ENCODE data around the gene NRAP. TPM values are rescaled to one million over a fixed set of nuclear protein-coding genes. Genes with fewer than 3 reads are reported as not detected.

NRAP gene
- total RNA-seq, 1 experiment from 2014 or later = not detected

GRCh38 chr10:113612154-113612553, 51.7 kb downstream of the NRAP start:
- DNase-seq (ENCODE audit: unreplicated experiment) = no peak
- Mint-ChIP-seq H3K27ac (ENCODE audit: low read depth, unreplicated experiment) (no peak overlapping the region), H3K9me3 (ENCODE audit: unreplicated experiment) (no peaks in the 10 kb centered on the region), H3K4me1 (ENCODE audit: insufficient read depth, unreplicated experiment) (no peaks in the 10 kb centered on the region), H3K4me3 (ENCODE audit: unreplicated experiment) (no peak overlapping the region), H3K27me3 (ENCODE audit: insufficient read depth, unreplicated experiment) (peaks cover 51% of the 10 kb centered on the region), H3K36me3 (ENCODE audit: insufficient read depth, unreplicated experiment) (no peaks in the 10 kb centered on the region)
- CTCF ChIA-PET = interaction anchor here (1.1 kb wide), 1 partner anchor 13 kb away, joined by 5 read pairs; no protein-coding TSS in a partner anchor
- POLR2A ChIA-PET = interaction anchor here (1.7 kb wide), 1 partner anchor 16 kb away, joined by 6 read pairs; no protein-coding TSS in a partner anchor
- BruUV-seq (replicated peaks) = no TSS peak
- TF ChIP-seq CTCF (IDR thresholded peaks at IDR 0.05; ENCODE audit: unreplicated experiment) = no peak
- intact Hi-C loops (cut with micrococcal nuclease) = no loop called here

- no peak overlapping the region for H3K4me3 Mint-ChIP-seq (ENCODE audit: unreplicated experiment)
- CTCF ChIA-PET = interaction anchor here (0.6 kb wide), 2 partner anchors 15 to 977 kb away, joined by 3 to 7 read pairs; no protein-coding TSS in a partner anchor
- POLR2A ChIA-PET = interaction anchor here (0.5 kb wide), 1 partner anchor 1947 kb away, joined by 3 read pairs; no protein-coding TSS in a partner anchor
- TF ChIP-seq CTCF (IDR thresholded peaks at IDR 0.05; ENCODE audit: unreplicated experiment) = no peak
- DNase-seq (ENCODE audit: unreplicated experiment) = no peak
- intact Hi-C loops (cut with micrococcal nuclease) = no loop called here
- H3K9me3 Mint-ChIP-seq (ENCODE audit: unreplicated experiment) = no peaks in the 10 kb centered on the region
- no peaks in the 10 kb centered on the region for H3K36me3 Mint-ChIP-seq (ENCODE audit: insufficient read depth, unreplicated experiment)
- no TSS peak for BruUV-seq (replicated peaks)
- H3K27me3 Mint-ChIP-seq (ENCODE audit: insufficient read depth, unreplicated experiment) = peaks cover 39% of the 10 kb centered on the region
- no peaks in the 10 kb centered on the region for H3K4me1 Mint-ChIP-seq (ENCODE audit: insufficient read depth, unreplicated experiment)
- H3K27ac Mint-ChIP-seq (ENCODE audit: low read depth, unreplicated experiment) = no peak overlapping the region
Measured at GRCh38 chr10:113610631-113611601, 52.9 kb downstream of the NRAP start.

GRCh38 chr10:113609704-113610108, 54.1 kb downstream of the NRAP start:
- BruUV-seq (replicated peaks) = no TSS peak
- ChIA-PET CTCF (interaction anchor here (0.6 kb wide), 1 partner anchor 10 kb away, joined by 3 read pairs; no protein-coding TSS in a partner anchor), POLR2A (no interaction called here)
- H3K36me3 Mint-ChIP-seq (ENCODE audit: insufficient read depth, unreplicated experiment) = no peaks in the 10 kb centered on the region
- no peaks in the 10 kb centered on the region for H3K9me3 Mint-ChIP-seq (ENCODE audit: unreplicated experiment)
- DNase-seq (ENCODE audit: unreplicated experiment) = no peak
- intact Hi-C loops (cut with micrococcal nuclease) = no loop called here
- no peak overlapping the region for H3K4me3 Mint-ChIP-seq (ENCODE audit: unreplicated experiment)
- peaks cover 27% of the 10 kb centered on the region for H3K27me3 Mint-ChIP-seq (ENCODE audit: insufficient read depth, unreplicated experiment)
- no peak for TF ChIP-seq CTCF (IDR thresholded peaks at IDR 0.05; ENCODE audit: unreplicated experiment)
- no peaks in the 10 kb centered on the region for H3K4me1 Mint-ChIP-seq (ENCODE audit: insufficient read depth, unreplicated experiment)
- no peak overlapping the region for H3K27ac Mint-ChIP-seq (ENCODE audit: low read depth, unreplicated experiment)

- no peak overlapping the region for H3K27ac Mint-ChIP-seq (ENCODE audit: low read depth, unreplicated experiment)
- no peaks in the 10 kb centered on the region for H3K36me3 Mint-ChIP-seq (ENCODE audit: insufficient read depth, unreplicated experiment)
- peaks cover 1% of the 10 kb centered on the region for H3K27me3 Mint-ChIP-seq (ENCODE audit: insufficient read depth, unreplicated experiment)
- ChIA-PET CTCF (interaction anchor here (0.7 kb wide), 1 partner anchor 771 kb away, joined by 4 read pairs; no protein-coding TSS in a partner anchor), POLR2A (no interaction called here)
- no peaks in the 10 kb centered on the region for H3K9me3 Mint-ChIP-seq (ENCODE audit: unreplicated experiment)
- DNase-seq (ENCODE audit: unreplicated experiment) = no peak
- no peak overlapping the region for H3K4me3 Mint-ChIP-seq (ENCODE audit: unreplicated experiment)
- no TSS peak for BruUV-seq (replicated peaks)
- no peaks in the 10 kb centered on the region for H3K4me1 Mint-ChIP-seq (ENCODE audit: insufficient read depth, unreplicated experiment)
- TF ChIP-seq CTCF (IDR thresholded peaks at IDR 0.05; ENCODE audit: unreplicated experiment) = no peak
- intact Hi-C loops (cut with micrococcal nuclease) = no loop called here
Measured at GRCh38 chr10:113605268-113605978, 58.4 kb downstream of the NRAP start.

All from MCF 10A (cell line).